HL-60 (cell line): ENCODE data around the gene PTPRN2.

Experiments used
- DNase-seq, 2 experiments: peaks; one replicate each; pipeline ENCODE4 v3.0.0-alpha.2; 2010 to 2020; ENCODE audit warnings: low read depth in 1 of 2, low spot score in 1 of 2
- H3K27ac ChIP-seq: fragments of 250-450 bp; sonication (Bioruptor Pico); replicated peaks from 2 replicates; pipeline ENCODE4 v1.5.1; 2020; ENCODE audit warnings: mild to moderate bottlenecking, moderate library complexity
- H3K27me3 ChIP-seq: fragments of 250-450 bp; sonication (Bioruptor Pico); 2 replicates; pipeline ENCODE4 v1.5.1; 2021; ENCODE audit warnings: mild to moderate bottlenecking, moderate library complexity; ENCODE audit not compliant: insufficient read depth, poor library complexity, severe bottlenecking
- H3K4me3 ChIP-seq: replicated peaks from 2 replicates; pipeline ENCODE4 v1.5.1; 2011; ENCODE audit warnings: mild to moderate bottlenecking, control low read depth, low read length; ENCODE audit not compliant: insufficient read depth
- GABPA ChIP-seq: IDR thresholded peaks from 2 replicates; pipeline ENCODE4 v1.6.1; 2012; ENCODE audit warnings: low read depth
- POLR2AphosphoS5 ChIP-seq: IDR thresholded peaks from 2 replicates; pipeline ENCODE4 v1.6.1; 2012; ENCODE audit warnings: low read depth
- SPI1 ChIP-seq: IDR thresholded peaks from 2 replicates; pipeline ENCODE4 v1.6.1; 2012; ENCODE audit warnings: low read depth, mild to moderate bottlenecking, borderline replicate concordance
- TF ChIP-seq, protein P1 (sequence below): IDR thresholded peaks from one replicate; pipeline ENCODE4 v1.5.1; 2011; ENCODE audit warnings: low read length, control low read depth, inconsistent platforms; ENCODE audit not compliant: insufficient read depth
- TF ChIP-seq, protein P2 (sequence below): IDR thresholded peaks from 2 replicates; pipeline ENCODE4 v1.6.1; 2012; ENCODE audit warnings: low read depth; ENCODE audit not compliant: insufficient replicate concordance

The PTPRN2 gene

DNA sequence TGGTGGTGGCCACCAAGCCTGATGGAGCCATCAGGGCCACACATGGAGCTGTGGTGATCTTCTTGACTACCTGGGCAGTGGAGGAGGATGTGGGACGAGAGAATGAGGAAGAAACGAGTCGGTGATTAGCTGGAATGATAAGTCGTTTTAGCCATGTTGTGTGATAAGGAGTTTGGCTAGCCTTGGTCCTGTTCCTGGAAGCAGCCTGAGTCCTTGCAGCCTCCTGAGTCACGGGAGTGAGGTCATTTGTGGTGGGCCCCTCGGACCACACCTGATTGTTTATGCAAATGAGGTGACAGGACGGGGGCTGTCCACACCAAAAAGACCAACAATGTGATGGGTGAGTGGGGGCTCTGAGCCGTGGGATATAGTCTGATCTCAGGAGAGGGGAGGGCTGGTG, 554.4 kb downstream of the PTPRN2 start:
- DNase-seq = no peak
- no peaks in the 10 kb centered on the region for H3K27me3 ChIP-seq
- TF ChIP-seq, protein P1, sequence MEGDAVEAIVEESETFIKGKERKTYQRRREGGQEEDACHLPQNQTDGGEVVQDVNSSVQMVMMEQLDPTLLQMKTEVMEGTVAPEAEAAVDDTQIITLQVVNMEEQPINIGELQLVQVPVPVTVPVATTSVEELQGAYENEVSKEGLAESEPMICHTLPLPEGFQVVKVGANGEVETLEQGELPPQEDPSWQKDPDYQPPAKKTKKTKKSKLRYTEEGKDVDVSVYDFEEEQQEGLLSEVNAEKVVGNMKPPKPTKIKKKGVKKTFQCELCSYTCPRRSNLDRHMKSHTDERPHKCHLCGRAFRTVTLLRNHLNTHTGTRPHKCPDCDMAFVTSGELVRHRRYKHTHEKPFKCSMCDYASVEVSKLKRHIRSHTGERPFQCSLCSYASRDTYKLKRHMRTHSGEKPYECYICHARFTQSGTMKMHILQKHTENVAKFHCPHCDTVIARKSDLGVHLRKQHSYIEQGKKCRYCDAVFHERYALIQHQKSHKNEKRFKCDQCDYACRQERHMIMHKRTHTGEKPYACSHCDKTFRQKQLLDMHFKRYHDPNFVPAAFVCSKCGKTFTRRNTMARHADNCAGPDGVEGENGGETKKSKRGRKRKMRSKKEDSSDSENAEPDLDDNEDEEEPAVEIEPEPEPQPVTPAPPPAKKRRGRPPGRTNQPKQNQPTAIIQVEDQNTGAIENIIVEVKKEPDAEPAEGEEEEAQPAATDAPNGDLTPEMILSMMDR = no peak
- TF ChIP-seq POLR2AphosphoS5 = no peak
- no peak for TF ChIP-seq GABPA
- TF ChIP-seq, protein P2, sequence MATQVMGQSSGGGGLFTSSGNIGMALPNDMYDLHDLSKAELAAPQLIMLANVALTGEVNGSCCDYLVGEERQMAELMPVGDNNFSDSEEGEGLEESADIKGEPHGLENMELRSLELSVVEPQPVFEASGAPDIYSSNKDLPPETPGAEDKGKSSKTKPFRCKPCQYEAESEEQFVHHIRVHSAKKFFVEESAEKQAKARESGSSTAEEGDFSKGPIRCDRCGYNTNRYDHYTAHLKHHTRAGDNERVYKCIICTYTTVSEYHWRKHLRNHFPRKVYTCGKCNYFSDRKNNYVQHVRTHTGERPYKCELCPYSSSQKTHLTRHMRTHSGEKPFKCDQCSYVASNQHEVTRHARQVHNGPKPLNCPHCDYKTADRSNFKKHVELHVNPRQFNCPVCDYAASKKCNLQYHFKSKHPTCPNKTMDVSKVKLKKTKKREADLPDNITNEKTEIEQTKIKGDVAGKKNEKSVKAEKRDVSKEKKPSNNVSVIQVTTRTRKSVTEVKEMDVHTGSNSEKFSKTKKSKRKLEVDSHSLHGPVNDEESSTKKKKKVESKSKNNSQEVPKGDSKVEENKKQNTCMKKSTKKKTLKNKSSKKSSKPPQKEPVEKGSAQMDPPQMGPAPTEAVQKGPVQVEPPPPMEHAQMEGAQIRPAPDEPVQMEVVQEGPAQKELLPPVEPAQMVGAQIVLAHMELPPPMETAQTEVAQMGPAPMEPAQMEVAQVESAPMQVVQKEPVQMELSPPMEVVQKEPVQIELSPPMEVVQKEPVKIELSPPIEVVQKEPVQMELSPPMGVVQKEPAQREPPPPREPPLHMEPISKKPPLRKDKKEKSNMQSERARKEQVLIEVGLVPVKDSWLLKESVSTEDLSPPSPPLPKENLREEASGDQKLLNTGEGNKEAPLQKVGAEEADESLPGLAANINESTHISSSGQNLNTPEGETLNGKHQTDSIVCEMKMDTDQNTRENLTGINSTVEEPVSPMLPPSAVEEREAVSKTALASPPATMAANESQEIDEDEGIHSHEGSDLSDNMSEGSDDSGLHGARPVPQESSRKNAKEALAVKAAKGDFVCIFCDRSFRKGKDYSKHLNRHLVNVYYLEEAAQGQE = no peak
- TF ChIP-seq SPI1 = no peak

DNA sequence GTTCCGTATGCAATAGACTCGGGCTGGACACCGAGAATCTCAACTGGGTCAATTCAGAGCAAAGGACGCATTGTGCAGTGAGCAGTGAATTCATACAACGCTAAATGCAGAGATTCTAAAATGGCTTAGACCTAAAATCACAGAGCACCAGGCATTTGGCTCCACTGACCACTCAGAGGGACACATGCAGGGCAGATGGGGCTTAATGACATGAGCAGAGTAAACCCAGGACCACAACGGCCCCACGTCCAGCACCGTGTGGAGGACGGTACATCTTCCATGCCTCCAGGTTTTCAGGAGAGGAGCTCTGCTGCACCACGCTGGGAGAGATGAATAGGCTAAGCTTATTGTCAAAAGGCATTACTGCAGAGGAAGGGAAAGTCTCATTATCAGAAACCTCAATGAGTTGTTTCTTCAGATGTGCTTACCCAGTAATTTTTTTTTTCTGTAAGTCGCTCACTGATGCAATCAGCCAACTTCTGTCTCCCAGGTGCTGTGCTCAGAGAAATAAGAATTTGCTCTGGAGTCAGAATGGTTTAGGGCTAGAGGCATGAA, 555.0 kb downstream of the PTPRN2 start:
- Histone ChIP-seq H3K4me3 (no peak overlapping the region), H3K27me3 (no peaks in the 10 kb centered on the region), H3K27ac (no peak overlapping the region)
- TF ChIP-seq, protein P1 = no peak
- no peak for TF ChIP-seq POLR2AphosphoS5
- TF ChIP-seq SPI1 = no peak
- TF ChIP-seq, protein P2 = no peak
- TF ChIP-seq GABPA = no peak
- DNase-seq = no peak

More for the DNA sequence above, 554.4 kb downstream of the PTPRN2 start:
- Histone ChIP-seq H3K4me3 (no peak overlapping the region), H3K27ac (no peak overlapping the region)

DNA sequence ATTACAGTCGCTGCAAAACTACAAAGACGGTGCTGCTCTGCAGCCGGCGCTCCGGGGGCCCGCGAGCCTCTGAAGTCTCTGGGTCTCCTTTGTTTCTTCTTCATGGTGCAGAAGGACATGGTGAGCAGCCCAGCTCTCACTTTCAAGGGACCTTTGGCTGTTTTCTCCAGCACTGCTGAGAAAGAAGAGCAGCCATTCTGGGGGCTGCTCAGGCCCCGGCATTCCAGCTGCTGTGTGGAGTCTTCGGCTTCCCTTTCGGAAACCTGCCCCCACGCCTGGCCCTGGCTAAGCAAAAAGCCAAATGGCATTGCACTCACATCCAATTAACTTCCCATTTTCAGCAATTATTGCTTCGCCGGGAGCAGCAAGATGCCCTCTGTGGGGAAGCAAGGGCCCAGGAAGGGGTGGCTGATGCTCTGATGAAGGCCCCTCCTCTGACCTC, 555.7 kb downstream of the PTPRN2 start:
- Histone ChIP-seq H3K27ac (no peak overlapping the region), H3K4me3 (no peak overlapping the region), H3K27me3 (no peaks in the 10 kb centered on the region)
- no peak for DNase-seq
- TF ChIP-seq GABPA (no peak), SPI1 (no peak), POLR2AphosphoS5 (no peak)
- TF ChIP-seq, protein P1 = no peak
- TF ChIP-seq, protein P2 = no peak
